ENCODE data around the gene PLCB4. TPM values are rescaled to one million over a fixed set of nuclear protein-coding genes. Genes with fewer than 3 reads are reported as not detected.

Gene PLCB4
- total RNA-seq, 2 experiments from 2014 or later: not detected

GRCh38 chr20:9510911-9511310, 442.0 kb downstream of the PLCB4 start:
- H3K4me3 ChIP-seq (ENCODE audit: low read depth, low read length, poor library complexity, severe bottlenecking): no peak overlapping the region
- no peak overlapping the region for H2AFZ ChIP-seq (ENCODE audit: low read length)
- peaks cover 5% of the 10 kb centered on the region for H3K4me1 ChIP-seq (ENCODE audit: insufficient read depth, low read length, poor library complexity, severe bottlenecking)
- no peaks in the 10 kb centered on the region for H3K9me3 ChIP-seq (ENCODE audit: low read length)
- intact Hi-C loops (cut with micrococcal nuclease; ENCODE audit: unreplicated experiment): no loop called here
- TF ChIP-seq, protein P1, sequence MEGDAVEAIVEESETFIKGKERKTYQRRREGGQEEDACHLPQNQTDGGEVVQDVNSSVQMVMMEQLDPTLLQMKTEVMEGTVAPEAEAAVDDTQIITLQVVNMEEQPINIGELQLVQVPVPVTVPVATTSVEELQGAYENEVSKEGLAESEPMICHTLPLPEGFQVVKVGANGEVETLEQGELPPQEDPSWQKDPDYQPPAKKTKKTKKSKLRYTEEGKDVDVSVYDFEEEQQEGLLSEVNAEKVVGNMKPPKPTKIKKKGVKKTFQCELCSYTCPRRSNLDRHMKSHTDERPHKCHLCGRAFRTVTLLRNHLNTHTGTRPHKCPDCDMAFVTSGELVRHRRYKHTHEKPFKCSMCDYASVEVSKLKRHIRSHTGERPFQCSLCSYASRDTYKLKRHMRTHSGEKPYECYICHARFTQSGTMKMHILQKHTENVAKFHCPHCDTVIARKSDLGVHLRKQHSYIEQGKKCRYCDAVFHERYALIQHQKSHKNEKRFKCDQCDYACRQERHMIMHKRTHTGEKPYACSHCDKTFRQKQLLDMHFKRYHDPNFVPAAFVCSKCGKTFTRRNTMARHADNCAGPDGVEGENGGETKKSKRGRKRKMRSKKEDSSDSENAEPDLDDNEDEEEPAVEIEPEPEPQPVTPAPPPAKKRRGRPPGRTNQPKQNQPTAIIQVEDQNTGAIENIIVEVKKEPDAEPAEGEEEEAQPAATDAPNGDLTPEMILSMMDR (conservative IDR thresholded peaks at IDR 0.05; ENCODE audit: low read length): no peak
- TF ChIP-seq EZH2phosphoT487 (IDR thresholded peaks at IDR 0.05; ENCODE audit: borderline replicate concordance, low read depth, low read length): no peak
- H3K9me2 ChIP-seq (ENCODE audit: insufficient read depth, low read length): no peaks in the 10 kb centered on the region
- POLR2A ChIA-PET: interaction anchor here (0.6 kb wide), 1 partner anchor 550 kb away, joined by 3 read pairs; no protein-coding TSS in a partner anchor
- H3K4me2 ChIP-seq (ENCODE audit: low read length): peak overlapping the region; percentile 15
- BruUV-seq (replicated peaks): no TSS peak
- CTCF ChIA-PET (ENCODE audit: unreplicated experiment): no interaction called here
- peak; percentile 1 for DNase-seq (ENCODE audit: low spot score)
- no peaks in the 10 kb centered on the region for H4K20me1 ChIP-seq (ENCODE audit: insufficient read depth, low read length)
- no peaks in the 10 kb centered on the region for H3K36me3 ChIP-seq (ENCODE audit: insufficient read depth, low read length)
- H3K79me2 ChIP-seq (ENCODE audit: insufficient read depth, low read depth, low read length): no peaks in the 10 kb centered on the region
- H3K27ac ChIP-seq (ENCODE audit: low read depth, low read length, poor library complexity, severe bottlenecking): no peak overlapping the region

DNA sequence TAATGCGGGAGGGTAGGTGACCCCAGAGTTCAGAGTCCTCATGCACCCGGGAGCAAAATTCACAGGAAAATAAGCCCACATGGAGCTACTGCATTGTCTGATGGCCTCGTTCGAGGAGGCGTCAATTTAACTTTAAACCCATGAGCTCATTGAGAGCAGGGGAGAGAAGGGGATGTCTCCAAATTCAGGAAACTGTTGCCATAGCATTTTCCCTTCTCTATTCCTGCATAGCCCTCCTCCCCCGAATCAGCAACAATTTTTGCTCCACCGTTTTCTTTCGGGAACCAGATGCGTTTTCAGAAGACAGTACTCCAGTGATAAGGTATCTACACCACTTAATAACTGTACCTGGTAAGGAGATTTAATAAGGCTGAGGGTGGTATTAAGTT, 445.2 kb downstream of the PLCB4 start:
- Histone ChIP-seq H3K27ac (ENCODE audit: low read depth, low read length, poor library complexity, severe bottlenecking) (no peak overlapping the region), H3K4me1 (ENCODE audit: insufficient read depth, low read length, poor library complexity, severe bottlenecking) (peaks cover 5% of the 10 kb centered on the region), H3K9me2 (ENCODE audit: insufficient read depth, low read length) (no peaks in the 10 kb centered on the region), H4K20me1 (ENCODE audit: insufficient read depth, low read length) (no peaks in the 10 kb centered on the region), H3K79me2 (ENCODE audit: insufficient read depth, low read depth, low read length) (no peaks in the 10 kb centered on the region), H3K36me3 (ENCODE audit: insufficient read depth, low read length) (no peaks in the 10 kb centered on the region), H3K4me3 (ENCODE audit: low read depth, low read length, poor library complexity, severe bottlenecking) (no peak overlapping the region), H3K4me2 (ENCODE audit: low read length) (no peak overlapping the region), H2AFZ (ENCODE audit: low read length) (no peak overlapping the region), H3K9me3 (ENCODE audit: low read length) (no peaks in the 10 kb centered on the region)
- no TSS peak for BruUV-seq (replicated peaks)
- CTCF ChIA-PET (ENCODE audit: unreplicated experiment): no interaction called here
- no peak for DNase-seq (ENCODE audit: low spot score)
- POLR2A ChIA-PET: no interaction called here
- no peak for TF ChIP-seq EZH2phosphoT487 (IDR thresholded peaks at IDR 0.05; ENCODE audit: borderline replicate concordance, low read depth, low read length)
- TF ChIP-seq, protein P1 (conservative IDR thresholded peaks at IDR 0.05; ENCODE audit: low read length): no peak
- intact Hi-C loops (cut with micrococcal nuclease; ENCODE audit: unreplicated experiment): no loop called here

DNA sequence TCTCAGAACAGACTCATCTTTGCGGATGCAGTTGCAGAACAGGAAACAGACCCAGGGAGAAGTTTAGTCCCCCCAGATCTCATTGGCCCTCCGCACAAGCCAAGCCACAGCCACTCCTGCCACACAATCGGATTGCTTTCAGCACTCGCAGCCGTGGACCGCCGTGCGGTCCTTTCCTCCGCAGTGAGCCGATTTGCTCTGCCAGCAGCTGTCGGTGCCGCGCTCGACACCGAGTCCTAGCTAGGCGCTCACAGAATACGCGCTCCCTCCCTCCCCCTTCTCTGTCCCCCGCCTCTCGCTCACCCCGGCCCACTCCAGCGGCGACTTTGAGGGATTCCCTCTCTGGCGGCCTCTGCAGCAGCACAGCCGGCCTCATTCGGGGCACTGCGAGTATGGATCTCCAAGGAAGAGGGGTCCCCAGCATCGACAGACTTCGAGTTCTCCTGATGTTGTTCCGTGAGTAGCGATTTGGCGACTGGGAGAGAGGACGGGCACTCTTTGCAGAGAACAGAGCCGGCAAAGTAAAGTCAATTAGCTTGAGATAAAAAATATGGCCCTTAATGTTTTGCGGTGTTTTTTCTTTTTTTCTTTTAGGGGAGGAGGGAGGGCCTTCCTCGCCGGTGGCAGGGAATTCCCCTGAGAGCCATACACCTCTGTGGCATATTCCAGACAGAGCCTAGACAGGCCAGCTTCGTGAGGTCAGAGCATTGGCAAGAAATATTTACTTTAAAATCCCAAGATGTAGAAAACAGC, 445.8 kb downstream of the PLCB4 start, which contains the start of gene LAMP5:
Gene LAMP5, plus strand, starts transcription at position 130 of the 753 bp plus-strand sequence. Its CDS starts 263 bp downstream, at position 393.
- TF ChIP-seq EZH2phosphoT487 (IDR thresholded peaks at IDR 0.05; ENCODE audit: borderline replicate concordance, low read depth, low read length): no peak
- TF ChIP-seq, protein P1 (conservative IDR thresholded peaks at IDR 0.05; ENCODE audit: low read length): no peak
- Histone ChIP-seq H3K9me3 (ENCODE audit: low read length) (no peaks in the 10 kb centered on the region), H2AFZ (ENCODE audit: low read length) (no peak within 1 kb of the TSS), H3K4me3 (ENCODE audit: low read depth, low read length, poor library complexity, severe bottlenecking) (no peak within 1 kb of the TSS), H4K20me1 (ENCODE audit: insufficient read depth, low read length) (no peaks in the 10 kb centered on the region), H3K4me1 (ENCODE audit: insufficient read depth, low read length, poor library complexity, severe bottlenecking) (peaks cover 5% of the 10 kb centered on the region), H3K36me3 (ENCODE audit: insufficient read depth, low read length) (no peaks in the 10 kb centered on the region), H3K27ac (ENCODE audit: low read depth, low read length, poor library complexity, severe bottlenecking) (no peak within 1 kb of the TSS), H3K79me2 (ENCODE audit: insufficient read depth, low read depth, low read length) (no peaks in the 10 kb centered on the region), H3K9me2 (ENCODE audit: insufficient read depth, low read length) (no peaks in the 10 kb centered on the region), H3K4me2 (ENCODE audit: low read length) (no peak within 1 kb of the TSS)
- POLR2A ChIA-PET: no interaction called here
- DNase-seq (ENCODE audit: low spot score): no peak
- CTCF ChIA-PET (ENCODE audit: unreplicated experiment): no interaction called here
- BruUV-seq (replicated peaks): no TSS peak
- intact Hi-C loops (cut with micrococcal nuclease; ENCODE audit: unreplicated experiment): no loop called here

Measured in OCI-LY7 (cell line).